CD4-positive, alpha-beta T cell treated with Interleukin-21 for 1 hour (primary cell): Measurements from ENCODE around the gene SPRTN.

Experiments
- DNase-seq: peaks from one replicate; pipeline ENCODE4 v3.0.0-alpha.2; 2020

SPRTN gene

GRCh38 chr1:231338270-231339128 lies at the start of gene SPRTN:
Gene SPRTN (plus strand): TSS chr1:231338293. CDS start chr1:231338384, 91 bp downstream.
- no peak for DNase-seq

GRCh38 chr1:231295938-231296337 lies 42.2 kb upstream of the SPRTN start:
- no peak for DNase-seq

- no peak for DNase-seq
Observed at GRCh38 chr1:231301990-231302389, 36.1 kb upstream of the SPRTN start.

- no peak for DNase-seq
Observed at GRCh38 chr1:231310391-231310934, 27.6 kb upstream of the SPRTN start.

GRCh38 chr1:231311720-231312431 lies 26.2 kb upstream of the SPRTN start:
- DNase-seq: no peak

GRCh38 chr1:231312432-231312788 lies 25.7 kb upstream of the SPRTN start:
- DNase-seq: no peak

- DNase-seq: no peak
Observed at GRCh38 chr1:231313661-231314060, 24.4 kb upstream of the SPRTN start.

GRCh38 chr1:231315887-231316286 lies 22.2 kb upstream of the SPRTN start:
- DNase-seq: peak; percentile 41

- DNase-seq: no peak
Observed at GRCh38 chr1:231317306-231318014, 20.6 kb upstream of the SPRTN start.

GRCh38 chr1:231318015-231318355 lies 20.1 kb upstream of the SPRTN start:
- DNase-seq: no peak

GRCh38 chr1:231318568-231318967 lies 19.5 kb upstream of the SPRTN start:
- no peak for DNase-seq

GRCh38 chr1:231319080-231319479 lies 19.0 kb upstream of the SPRTN start:
- DNase-seq: no peak

- DNase-seq: no peak
Observed at GRCh38 chr1:231322880-231323530, 15.1 kb upstream of the SPRTN start.

GRCh38 chr1:231324660-231325059 lies 13.4 kb upstream of the SPRTN start:
- DNase-seq: no peak

- no peak for DNase-seq
Observed at GRCh38 chr1:231326248-231326647, 11.8 kb upstream of the SPRTN start.

- no peak for DNase-seq
Observed at GRCh38 chr1:231327617-231328016, 10.5 kb upstream of the SPRTN start.

GRCh38 chr1:231329483-231329882 lies 8.6 kb upstream of the SPRTN start:
- DNase-seq: no peak

GRCh38 chr1:231332761-231333160 lies 5.3 kb upstream of the SPRTN start:
- no peak for DNase-seq

GRCh38 chr1:231334079-231334666 lies 3.9 kb upstream of the SPRTN start:
- no peak for DNase-seq

GRCh38 chr1:231334952-231335351 lies 3.1 kb upstream of the SPRTN start:
- DNase-seq: no peak

GRCh38 chr1:231335663-231336602 lies 2.2 kb upstream of the SPRTN start:
- DNase-seq: no peak
